GM18507 (cell line): Measurements from ENCODE around the gene CSH2.
A peak's percentile ranks its signal among the peaks of the same experiment; 100 is the strongest.
"Not testable (repeated sequence)": the region's sequence is repeated elsewhere in the genome, so short reads cannot be mapped to it uniquely, and the experiment has no call there.

Experiments
- DNase-seq: peaks from one replicate; pipeline ENCODE4 v3.0.0; 2011; ENCODE audit warnings: low read depth; ENCODE audit not compliant: insufficient read length; ENCODE audit errors: extremely low spot score
- FAIRE-seq: peaks from 2 replicates; lab custom pipeline; 2011; peaks lifted over from hg19 to GRCh38; lab: Jason Lieb, UNC

CSH2 gene

DNA sequence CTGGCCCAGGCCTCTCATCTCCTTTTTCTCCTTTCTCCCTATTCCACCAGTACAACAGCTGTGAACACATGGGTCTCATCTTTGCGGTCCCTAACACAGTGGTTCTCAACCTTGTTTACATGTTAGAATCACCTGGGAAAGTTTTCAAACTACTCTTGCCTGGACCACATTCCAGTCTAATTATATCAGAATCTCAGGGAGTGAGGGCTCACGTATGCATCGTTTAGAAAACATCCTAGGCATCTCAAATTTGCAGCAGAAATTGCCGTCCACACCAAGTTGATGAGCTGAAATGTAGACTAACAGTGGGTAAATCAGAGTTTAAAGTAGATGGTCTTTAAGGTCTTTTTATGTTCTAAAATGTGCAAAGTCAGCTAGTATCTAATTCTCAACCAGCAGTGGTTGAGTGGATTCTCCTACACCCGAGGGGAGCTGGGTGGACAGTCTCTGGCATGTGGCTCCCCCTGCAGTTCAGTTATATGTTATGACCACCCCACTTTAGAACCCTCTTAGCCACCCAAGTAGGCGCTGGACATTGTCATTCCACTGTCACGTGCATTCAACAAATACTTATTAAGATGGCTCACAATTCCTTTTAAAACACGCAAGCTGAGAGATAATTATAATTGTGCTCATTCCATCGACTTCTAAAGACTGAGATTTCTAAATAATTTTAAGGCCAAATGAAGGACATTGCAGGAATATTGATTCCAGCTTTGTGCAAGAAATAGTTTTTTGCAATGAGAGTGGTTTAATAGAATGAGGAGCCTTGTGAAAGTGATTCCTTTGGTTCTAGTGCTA is 3.8 kb downstream of the CSH2 start:
- not testable (repeated sequence) for FAIRE-seq, DNase-seq

DNA sequence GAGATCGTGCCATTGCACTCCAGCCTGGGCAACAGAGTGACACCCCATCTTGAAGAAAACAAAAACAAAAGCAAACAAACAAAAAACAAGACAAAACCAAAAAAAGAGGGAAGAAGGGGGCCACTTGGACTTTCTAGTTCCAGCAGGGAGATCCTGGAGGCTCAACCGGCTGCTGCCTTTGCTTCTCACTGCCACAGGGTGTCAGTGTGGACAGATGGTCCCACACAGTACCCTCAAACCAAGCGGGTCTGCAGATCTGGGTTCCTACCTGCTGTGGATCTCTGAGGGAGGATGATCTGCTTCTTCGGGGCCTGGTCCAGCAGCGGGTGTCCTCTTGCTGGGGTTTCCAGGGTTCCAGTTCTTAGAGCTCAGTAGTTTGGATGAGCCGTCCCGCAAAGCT is 6.9 kb downstream of the CSH2 start:
- DNase-seq, FAIRE-seq: not testable (repeated sequence)

GRCh38 chr17:63859257-63859656 is 14.2 kb downstream of the CSH2 start:
- DNase-seq (no peak), FAIRE-seq (no peak)

DNA sequence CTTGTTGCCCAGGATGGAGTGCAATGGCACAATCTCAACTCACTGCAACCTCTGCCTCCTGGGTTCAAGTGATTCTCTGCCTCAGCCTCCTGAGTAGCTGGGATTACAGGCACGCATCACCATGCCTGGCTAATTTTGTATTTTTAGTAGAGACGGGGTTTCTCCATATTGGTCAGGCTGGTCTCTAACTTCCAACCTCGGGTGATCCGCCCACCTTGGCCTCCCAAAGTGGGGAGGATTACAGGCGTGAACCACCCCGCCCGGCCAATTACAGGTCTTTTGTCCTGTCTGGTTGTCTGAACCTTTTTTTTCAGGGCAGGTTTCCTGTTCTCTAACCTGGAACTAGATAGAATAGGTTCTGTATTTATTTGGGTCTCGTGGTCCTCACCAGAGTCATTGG is 17.1 kb downstream of the CSH2 start:
- not testable (repeated sequence) for FAIRE-seq, DNase-seq

DNA sequence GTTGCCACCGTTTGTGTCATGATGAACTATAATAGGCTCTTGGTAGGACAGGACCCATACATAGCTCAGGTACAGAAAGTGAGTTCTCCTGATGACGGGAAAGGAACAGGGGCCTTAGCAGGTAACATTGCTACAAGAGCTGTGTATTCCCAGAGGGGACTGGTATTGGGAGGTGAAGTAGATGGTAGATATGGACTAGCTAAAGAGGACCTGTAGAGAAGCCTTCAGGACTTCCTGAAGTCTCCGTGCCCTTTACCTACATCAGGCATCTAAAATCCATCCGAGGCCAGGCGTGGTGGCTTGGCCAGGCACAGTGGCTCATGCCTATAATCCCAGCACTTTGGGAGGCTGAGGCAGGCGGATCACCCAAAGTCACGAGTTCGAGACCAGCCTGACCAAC is 18.3 kb downstream of the CSH2 start:
- DNase-seq, result no peak
- FAIRE-seq, result no peak

GRCh38 chr17:63854709-63855108 is 18.8 kb downstream of the CSH2 start:
- DNase-seq (no peak), FAIRE-seq (no peak)

DNA sequence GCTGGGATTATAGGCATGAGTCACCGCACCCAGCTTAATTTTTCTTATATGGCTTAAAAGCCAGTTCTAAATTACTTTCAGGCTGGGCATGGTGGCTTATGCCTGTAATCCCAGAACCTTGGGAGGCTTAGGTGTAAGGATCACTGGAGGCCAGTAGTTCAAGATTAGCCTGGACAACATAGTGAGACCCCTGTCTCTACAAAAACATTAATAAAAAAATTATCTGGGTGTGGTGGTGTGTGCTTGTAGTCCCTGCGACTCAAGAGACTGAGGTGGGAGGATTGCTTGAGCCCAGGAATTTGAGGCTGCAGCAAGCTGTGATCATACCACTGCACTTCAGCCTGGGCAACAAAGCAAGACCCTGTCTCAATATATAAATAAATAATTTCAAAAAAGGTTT is 20.2 kb downstream of the CSH2 start:
- FAIRE-seq (no peak), DNase-seq (no peak)

- DNase-seq (no peak), FAIRE-seq (no peak)
These were observed 23.1 kb downstream of the CSH2 start for GRCh38 chr17:63850401-63850800.

GRCh38 chr17:63848834-63849689 is 24.4 kb downstream of the CSH2 start:
- DNase-seq, result peak; percentile 91
- peak; percentile 81 for FAIRE-seq

GRCh38 chr17:63847525-63848249 is 25.8 kb downstream of the CSH2 start:
- FAIRE-seq, result no peak

GRCh38 chr17:63845509-63845908 is 28.0 kb downstream of the CSH2 start:
- FAIRE-seq, result no peak

More at GRCh38 chr17:63847525-63848249, 25.8 kb downstream of the CSH2 start:
- no peak for DNase-seq

GRCh38 chr17:63843910-63844677 is 29.4 kb downstream of the CSH2 start:
- FAIRE-seq, result no peak
- DNase-seq, result no peak

More at GRCh38 chr17:63845509-63845908, 28.0 kb downstream of the CSH2 start:
- DNase-seq, result no peak

DNA sequence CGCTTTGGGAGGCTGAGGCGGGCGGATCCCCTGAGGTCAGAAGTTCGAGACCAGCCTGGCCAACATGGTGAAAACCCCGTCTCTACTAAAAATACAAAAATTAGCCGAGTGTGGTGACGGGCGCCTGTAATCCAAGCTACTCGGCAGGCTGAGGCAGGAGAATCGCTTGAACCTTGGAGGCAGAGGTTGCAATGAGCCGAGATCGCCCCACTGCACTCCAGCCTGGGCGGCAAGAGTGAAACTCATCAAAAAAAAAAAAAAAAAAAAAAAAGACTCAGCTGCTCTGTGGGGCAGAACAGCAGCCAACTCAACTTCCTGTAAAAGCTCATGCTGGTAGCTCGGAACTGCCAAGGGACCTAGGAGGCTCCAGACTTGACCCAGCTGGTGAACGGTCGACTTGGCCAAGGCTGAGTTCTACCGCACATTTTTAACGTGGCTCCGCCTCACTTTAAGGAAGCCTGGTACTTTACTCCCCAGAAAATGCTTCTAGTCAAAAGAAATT is 30.0 kb downstream of the CSH2 start:
- not testable (repeated sequence) for DNase-seq
- FAIRE-seq, result peak; percentile 59

DNA sequence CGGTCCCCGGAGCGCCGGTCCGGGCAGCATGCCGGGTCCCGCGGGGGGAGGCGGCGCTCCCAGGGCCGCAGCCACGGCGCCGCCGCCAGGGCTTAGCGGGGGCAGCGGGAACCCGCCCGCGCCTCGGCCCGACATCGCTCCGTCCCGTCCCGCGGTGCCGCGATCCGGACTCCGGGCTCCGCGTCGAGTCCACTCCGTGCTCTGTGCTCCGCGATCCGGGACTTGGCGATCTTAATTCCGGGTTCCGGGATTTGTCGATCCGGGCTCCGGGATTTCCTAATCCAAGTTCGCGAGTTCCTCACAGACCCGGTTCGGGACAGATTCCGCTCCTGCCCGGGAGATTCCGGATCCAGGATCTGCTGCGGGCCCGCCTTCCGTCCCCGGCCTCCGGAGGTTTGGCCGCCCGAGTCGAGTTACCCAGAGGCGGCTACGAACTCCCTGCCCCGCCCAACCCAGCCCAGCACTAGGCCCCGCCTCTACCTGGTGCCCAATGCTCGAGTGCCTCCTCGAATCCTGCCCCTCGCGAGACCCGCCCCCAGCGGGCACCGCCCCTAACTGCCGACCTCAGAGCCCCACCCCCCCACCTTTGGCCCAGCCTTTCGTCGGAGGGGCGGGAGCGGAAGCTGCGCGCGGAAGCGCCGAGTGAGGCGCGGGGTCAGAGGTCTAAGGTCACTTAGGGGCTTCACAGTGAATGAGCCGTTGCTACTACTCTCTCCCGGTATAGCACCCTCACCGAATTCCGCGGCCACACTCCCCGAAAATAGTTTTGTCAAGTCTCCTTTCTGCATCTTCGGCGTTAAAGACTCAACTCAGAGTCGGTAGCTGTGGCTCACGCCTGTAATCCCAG is 30.7 kb downstream of the CSH2 start, which contains the start of gene SMARCD2:
SMARCD2 (minus strand) TSS at position 146 of the 847 bp plus-strand sequence; CDS start at position 135, 11 bp downstream.
- DNase-seq (peak; percentile 88), FAIRE-seq (peak; percentile 97)

- FAIRE-seq (no peak), DNase-seq (no peak)
These were observed 31.3 kb downstream of the CSH2 start for GRCh38 chr17:63842173-63842539.

DNA sequence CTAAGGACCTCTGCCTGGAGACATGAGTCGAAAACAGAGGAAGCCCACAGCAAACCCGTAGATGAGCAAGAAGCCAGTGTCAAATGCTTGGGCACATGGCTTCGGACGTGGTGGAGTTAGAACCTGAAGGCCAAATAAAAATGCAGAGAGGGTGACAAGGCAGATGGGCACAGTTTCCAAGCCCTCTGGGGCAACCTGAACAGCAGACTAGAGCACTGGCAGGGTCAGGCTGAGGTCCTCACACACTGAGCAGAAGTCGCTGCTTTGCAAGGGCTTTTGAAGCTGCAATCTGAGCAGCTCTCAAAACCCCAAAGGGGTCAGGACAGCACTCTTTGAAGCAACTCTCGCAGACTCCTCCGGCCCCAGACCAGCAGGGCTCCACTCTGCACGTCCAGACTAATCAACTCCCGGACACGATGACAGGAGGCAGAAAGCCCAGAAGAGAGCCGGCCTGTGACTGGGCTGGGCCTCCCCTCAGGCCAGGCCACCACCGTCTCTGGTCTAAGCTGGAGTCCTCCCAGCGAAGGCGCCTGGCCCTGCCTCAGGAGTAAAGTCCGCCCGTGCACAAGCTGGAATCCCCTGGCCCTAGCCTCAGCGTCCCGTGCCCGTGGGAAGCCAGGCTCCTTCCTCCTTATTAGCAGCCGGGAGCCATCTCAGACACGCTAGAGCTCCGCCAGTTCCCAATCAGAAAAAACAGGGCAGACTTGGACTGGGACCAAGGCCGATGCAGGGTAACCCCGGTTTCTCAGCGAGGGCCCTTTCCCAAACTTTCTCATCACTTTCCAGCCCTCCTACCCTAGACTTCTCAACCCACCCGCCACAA is 31.9 kb downstream of the CSH2 start:
- no peak for DNase-seq
- peak; percentile 46 for FAIRE-seq
